HepG2 (cell line): ENCODE results near the gene LRRC25. TPM values are rescaled to one million over a fixed set of nuclear protein-coding genes. Genes with fewer than 3 reads are reported as not detected.
A peak's percentile ranks its signal among the peaks of the same experiment; 100 is the strongest.

ENCODE experiments used
- ARNT ChIP-seq: fragments of 450-650 bp; IDR thresholded peaks from 2 replicates; pipeline ENCODE4 v1.6.1; 2017
- ARNTL ChIP-seq: sonication (generic); formaldehyde crosslinking; IDR thresholded peaks from 2 replicates; pipeline ENCODE4 v1.4.0; 2020; ENCODE audit warnings: mild to moderate bottlenecking, missing genetic modification reagents
- E2F1 ChIP-seq: sonication (generic); formaldehyde crosslinking; IDR thresholded peaks from 2 replicates; pipeline ENCODE4 v1.5.0; 2020; ENCODE audit warnings: missing genetic modification reagents
- GMEB1 ChIP-seq: sonication (generic); formaldehyde crosslinking; IDR thresholded peaks from 2 replicates; pipeline ENCODE4 v1.5.1; 2020; ENCODE audit warnings: missing genetic modification reagents, mild to moderate bottlenecking, borderline replicate concordance
- HES4 ChIP-seq: sonication (generic); formaldehyde crosslinking; IDR thresholded peaks from 2 replicates; pipeline ENCODE4 v1.9.0; 2021; ENCODE audit warnings: mild to moderate bottlenecking, missing genetic modification reagents, borderline replicate concordance
- KDM3A ChIP-seq: IDR thresholded peaks from 2 replicates; pipeline ENCODE4 v1.6.1; 2018; ENCODE audit warnings: low read depth, missing compliant biosample characterization
- MED13 ChIP-seq: sonication (generic); formaldehyde crosslinking; IDR thresholded peaks from 2 replicates; pipeline ENCODE4 v1.5.0; 2020; ENCODE audit warnings: missing genetic modification reagents
- NFIB ChIP-seq: sonication (generic); formaldehyde crosslinking; IDR thresholded peaks from 2 replicates; pipeline ENCODE4 v1.9.0; 2021; ENCODE audit warnings: missing genetic modification reagents, mild to moderate bottlenecking, borderline replicate concordance
- NFIC ChIP-seq: IDR thresholded peaks from 2 replicates; pipeline ENCODE4 v1.6.1; 2012; ENCODE audit warnings: mild to moderate bottlenecking, low read length, inconsistent platforms
- RXRB ChIP-seq: IDR thresholded peaks from 2 replicates; pipeline ENCODE4 v1.6.1; 2016; ENCODE audit warnings: borderline replicate concordance, missing genetic modification reagents, missing compliant biosample characterization
- SMAD1 ChIP-seq: sonication (generic); formaldehyde crosslinking; IDR thresholded peaks from 2 replicates; pipeline ENCODE4 v1.4.0; 2020; ENCODE audit warnings: missing genetic modification reagents, low read depth, mild to moderate bottlenecking, borderline replicate concordance
- TARDBP ChIP-seq: sonication (generic); formaldehyde crosslinking; IDR thresholded peaks from 2 replicates; pipeline ENCODE4 v1.8.0; 2022; ENCODE audit warnings: mild to moderate bottlenecking, missing genetic modification reagents
- TCF7 ChIP-seq: sonication (generic); IDR thresholded peaks from 2 replicates; pipeline ENCODE4 v1.6.1; 2016; ENCODE audit warnings: antibody characterized with exemption, low read depth
- TEF ChIP-seq: sonication (generic); formaldehyde crosslinking; IDR thresholded peaks from 2 replicates; pipeline ENCODE4 v1.5.0; 2020; ENCODE audit warnings: missing genetic modification reagents
- TRIM22 ChIP-seq: fragments of 450-650 bp; IDR thresholded peaks from 2 replicates; pipeline ENCODE4 v1.6.1; 2017
- ZBTB14 ChIP-seq: sonication (generic); formaldehyde crosslinking; IDR thresholded peaks from 2 replicates; pipeline ENCODE4 v1.4.0; 2020; ENCODE audit warnings: missing genetic modification reagents
- ZNF282 ChIP-seq: fragments of 450-650 bp; IDR thresholded peaks from 2 replicates; pipeline ENCODE4 v1.6.1; 2018; ENCODE audit not compliant: partially characterized antibody
- ZNF329 ChIP-seq: sonication (generic); formaldehyde crosslinking; IDR thresholded peaks from 2 replicates; pipeline ENCODE4 v1.9.0; 2021; ENCODE audit warnings: low read depth, mild to moderate bottlenecking, missing genetic modification reagents
- ZNF569 ChIP-seq: sonication (generic); formaldehyde crosslinking; IDR thresholded peaks from 2 replicates; pipeline ENCODE4 v1.5.0; 2020; ENCODE audit warnings: mild to moderate bottlenecking, missing genetic modification reagents, moderate library complexity, borderline replicate concordance
- ZNF687 ChIP-seq: sonication (generic); formaldehyde crosslinking; IDR thresholded peaks from 2 replicates; pipeline ENCODE4 v1.5.1; 2020; ENCODE audit warnings: mild to moderate bottlenecking, missing genetic modification reagents, moderate library complexity
- polyA plus RNA-seq, 8 experiments: library from polyadenylated mRNA; depleted of rRNA in 3 of 8; stranded (reverse) in 7 of 8; unstranded in 1 of 8; fragments of >200 nt; fragmentation: Illumina TruSeq in 4 of 8; extraction: Trizol in 4 of 8; gene quantifications; 2 replicates each; pipeline versions ENCODE4 v1.2.1 to v1.2.3, GENCODE V29; 2011 to 2016; ENCODE audit warnings: low read depth in 4 of 8, missing spikeins in 1 of 8, mixed read lengths in 1 of 8; ENCODE audit not compliant: insufficient read depth in 1 of 8
- total RNA-seq, 5 experiments: library from RNA; depleted of rRNA; stranded (reverse); fragments of >200 nt; fragmentation: Illumina TruSeq; extraction: Trizol; gene quantifications; 2 replicates each; pipeline ENCODE4 v1.2.3, GENCODE V29; 2016; ENCODE audit warnings: low read depth in 1 of 5

The LRRC25 gene
- total and polyA plus RNA-seq, 2 of the 13 experiments (the other 11 are each of a cell fraction or from before 2014, with no cell fraction given), result 0.13 to 0.53 TPM

GRCh38 chr19:18386543-18387271, 10.7 kb downstream of the LRRC25 start (continued):
- TF ChIP-seq ZNF282 (no peak), TARDBP (no peak), ARNTL (CRISPR knock-in tag) (no peak), ARNT (no peak), TCF7 (no peak), ZNF569 (CRISPR knock-in tag) (no peak), NFIB (CRISPR knock-in tag) (no peak), HES4 (CRISPR knock-in tag) (no peak), NFIC (no peak), RXRB (CRISPR knock-in tag) (0 out of 2 replicates have a peak, but pooled peaks have one; percentile 15), GMEB1 (no peak), E2F1 (CRISPR knock-in tag) (no peak), ZBTB14 (CRISPR knock-in tag) (no peak), KDM3A (no peak), TEF (CRISPR knock-in tag) (no peak), ZNF329 (CRISPR knock-in tag) (no peak), MED13 (CRISPR knock-in tag) (no peak), TRIM22 (no peak), ZNF687 (0 out of 2 replicates have a peak, but pooled peaks have one; percentile 29), SMAD1 (CRISPR knock-in tag) (no peak)
